A549 (cell line): ENCODE measurements around the gene IGSF9.

ENCODE experiments used
- EP300 ChIP-seq, 2 experiments: fragments of >200 bp; sonication (Bioruptor Twin); formaldehyde crosslinking; IDR thresholded peaks; 2 replicates in 1 of 2; 3 replicates in 1 of 2; pipeline ENCODE4 v1.6.1; 2016 to 2017
- FOSB ChIP-seq: fragments of 250-450 bp; sonication (Bioruptor Pico); IDR thresholded peaks from 2 replicates; pipeline ENCODE4 v1.5.0; 2020; ENCODE audit warnings: mild to moderate bottlenecking, moderate library complexity
- FOSL2 ChIP-seq, 2 experiments: fragments of 450-650 bp in 1 of 2; fragments of >200 bp in 1 of 2; sonication (Bioruptor Twin) in 1 of 2; formaldehyde crosslinking; IDR thresholded peaks; 2 replicates each; pipeline versions ENCODE4 v1.5.0 to v1.6.1; 2016 to 2020; ENCODE audit warnings: mild to moderate bottlenecking in 1 of 2, moderate library complexity in 1 of 2
- JUN ChIP-seq, 2 experiments: fragments of >200 bp; sonication (Bioruptor Twin); formaldehyde crosslinking; IDR thresholded peaks; 2 replicates in 1 of 2; 3 replicates in 1 of 2; pipeline ENCODE4 v1.6.1; 2016 to 2017
- KDM5A ChIP-seq: fragments of 200-600 bp; sonication (generic); IDR thresholded peaks from 2 replicates; pipeline ENCODE4 v1.6.1; 2016; ENCODE audit warnings: antibody characterized with exemption, mild to moderate bottlenecking
- RCOR1 ChIP-seq: fragments of 150-350 bp; IDR thresholded peaks from 2 replicates; pipeline ENCODE4 v1.6.1; 2014; ENCODE audit warnings: antibody characterized with exemption, low read length, low read depth
- TP53 ChIP-seq: fragments of 250-450 bp; sonication (Bioruptor Pico); IDR thresholded peaks from 2 replicates; pipeline ENCODE4 v1.5.0; 2021; ENCODE audit warnings: mild to moderate bottlenecking, moderate library complexity
- TF ChIP-seq, protein P1 (sequence below): fragments of >200 bp; sonication (Bioruptor Twin); formaldehyde crosslinking; IDR thresholded peaks from 3 replicates; pipeline ENCODE4 v1.5.1; 2016
- TF ChIP-seq, protein P2 (sequence below): fragments of 150-350 bp; IDR thresholded peaks from 2 replicates; pipeline ENCODE4 v1.6.1; 2014; ENCODE audit warnings: low read depth, mild to moderate bottlenecking, low read length

DNA sequence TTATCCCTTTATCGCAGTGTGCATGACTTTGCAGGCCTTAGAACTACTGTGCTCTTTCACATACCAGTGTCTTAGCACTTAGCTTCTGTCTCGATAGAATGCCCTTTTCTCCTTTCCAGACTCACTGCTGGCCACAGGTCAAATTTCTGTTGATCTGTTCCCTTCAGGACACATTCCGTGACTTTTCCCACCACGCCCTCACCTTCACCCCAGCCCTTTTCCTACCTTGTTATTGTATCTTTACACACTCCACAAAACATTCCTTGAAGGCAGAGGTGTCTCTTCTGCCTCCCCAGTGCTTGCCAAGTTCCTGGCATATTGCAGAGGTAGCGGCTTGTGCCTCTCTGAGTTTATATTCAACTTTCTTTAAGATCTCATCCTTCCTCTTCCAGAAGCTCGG, 3.7 kb upstream of the IGSF9 start:
- TF ChIP-seq, protein P1, sequence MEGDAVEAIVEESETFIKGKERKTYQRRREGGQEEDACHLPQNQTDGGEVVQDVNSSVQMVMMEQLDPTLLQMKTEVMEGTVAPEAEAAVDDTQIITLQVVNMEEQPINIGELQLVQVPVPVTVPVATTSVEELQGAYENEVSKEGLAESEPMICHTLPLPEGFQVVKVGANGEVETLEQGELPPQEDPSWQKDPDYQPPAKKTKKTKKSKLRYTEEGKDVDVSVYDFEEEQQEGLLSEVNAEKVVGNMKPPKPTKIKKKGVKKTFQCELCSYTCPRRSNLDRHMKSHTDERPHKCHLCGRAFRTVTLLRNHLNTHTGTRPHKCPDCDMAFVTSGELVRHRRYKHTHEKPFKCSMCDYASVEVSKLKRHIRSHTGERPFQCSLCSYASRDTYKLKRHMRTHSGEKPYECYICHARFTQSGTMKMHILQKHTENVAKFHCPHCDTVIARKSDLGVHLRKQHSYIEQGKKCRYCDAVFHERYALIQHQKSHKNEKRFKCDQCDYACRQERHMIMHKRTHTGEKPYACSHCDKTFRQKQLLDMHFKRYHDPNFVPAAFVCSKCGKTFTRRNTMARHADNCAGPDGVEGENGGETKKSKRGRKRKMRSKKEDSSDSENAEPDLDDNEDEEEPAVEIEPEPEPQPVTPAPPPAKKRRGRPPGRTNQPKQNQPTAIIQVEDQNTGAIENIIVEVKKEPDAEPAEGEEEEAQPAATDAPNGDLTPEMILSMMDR, result no peak
- TF ChIP-seq RCOR1, result no peak
- TF ChIP-seq FOSB (CRISPR knock-in tag), result no peak
- TF ChIP-seq EP300 (IDR thresholded peaks at IDR 0.05), result no peak
- no peak for TF ChIP-seq JUN (IDR thresholded peaks at IDR 0.05)
- no peak for TF ChIP-seq FOSL2 (IDR thresholded peaks at IDR 0.05)
- TF ChIP-seq FOSL2 (CRISPR knock-in tag; IDR thresholded peaks at IDR 0.05), result no peak
- no peak for TF ChIP-seq TP53 (CRISPR knock-in tag)
- TF ChIP-seq KDM5A, result no peak
- TF ChIP-seq, protein P2, sequence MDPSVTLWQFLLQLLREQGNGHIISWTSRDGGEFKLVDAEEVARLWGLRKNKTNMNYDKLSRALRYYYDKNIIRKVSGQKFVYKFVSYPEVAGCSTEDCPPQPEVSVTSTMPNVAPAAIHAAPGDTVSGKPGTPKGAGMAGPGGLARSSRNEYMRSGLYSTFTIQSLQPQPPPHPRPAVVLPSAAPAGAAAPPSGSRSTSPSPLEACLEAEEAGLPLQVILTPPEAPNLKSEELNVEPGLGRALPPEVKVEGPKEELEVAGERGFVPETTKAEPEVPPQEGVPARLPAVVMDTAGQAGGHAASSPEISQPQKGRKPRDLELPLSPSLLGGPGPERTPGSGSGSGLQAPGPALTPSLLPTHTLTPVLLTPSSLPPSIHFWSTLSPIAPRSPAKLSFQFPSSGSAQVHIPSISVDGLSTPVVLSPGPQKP, result no peak
